Body of pancreas (tissue), 4 donors: Measurements from ENCODE around the gene CD34. TPM values are rescaled to one million over a fixed set of nuclear protein-coding genes. Genes with fewer than 3 reads are reported as not detected.

ENCODE experiments used
- ATAC-seq: fragments of 150-250 bp; one replicate; pipeline ENCODE4 v1.9.1; 2016
- DNase-seq, 4 donors: peaks; one replicate each; pipeline ENCODE4 v3.0.0-alpha.2; 2019
- H3K27ac ChIP-seq, 4 donors: fragments of 200-600 bp; sonication (generic); 1 replicate in 3 of 4; 2 replicates in 1 of 4; pipeline versions ENCODE4 v1.5.1 to v1.6.1; 2016 to 2019; ENCODE audit warnings: mild to moderate bottlenecking in 1 of 4, mixed read lengths in 1 of 4, moderate library complexity in 1 of 4
- H3K27me3 ChIP-seq, 2 donors: fragments of 200-600 bp; sonication (generic); one replicate each; pipeline ENCODE4 v1.6.0; 2016; ENCODE audit warnings: mild to moderate bottlenecking in 1 of 2
- H3K36me3 ChIP-seq, 2 donors: fragments of 200-600 bp; sonication (generic); replicated peaks in 1 of 2; 2 replicates each; pipeline ENCODE4 v1.5.1; 2016; ENCODE audit warnings: low read depth in 2 of 2; ENCODE audit not compliant: insufficient read depth in 1 of 2
- H3K4me1 ChIP-seq: fragments of 200-600 bp; sonication (generic); one replicate; pipeline ENCODE4 v1.6.0; 2016
- H3K4me3 ChIP-seq, 2 donors: fragments of 200-600 bp; sonication (generic); 1 replicate in 1 of 2; 2 replicates in 1 of 2; pipeline ENCODE4 v1.5.1; 2016 to 2019
- H3K9me3 ChIP-seq, 3 donors: fragments of 200-600 bp; sonication (generic); 1 replicate in 2 of 3; 2 replicates in 1 of 3; pipeline ENCODE4 v1.5.1; 2016
- CTCF ChIP-seq, 7 experiments: fragments of 450-650 bp in 4 of 7; fragments of 200-600 bp in 3 of 7; sonication (generic) in 3 of 7; IDR thresholded peaks; one replicate each; pipeline ENCODE4 v1.5.1; 2016 to 2019; ENCODE audit warnings: antibody characterized with exemption in 7 of 7
- POLR2A ChIP-seq, 3 donors: fragments of 450-650 bp; IDR thresholded peaks; one replicate each; pipeline ENCODE4 v1.6.1; 2016; ENCODE audit warnings: antibody characterized with exemption in 3 of 3, mild to moderate bottlenecking in 2 of 3
- WGBS, 2 donors: methylation state at CpG; one replicate each; pipeline ENCODE4 v1.1.5; 2017; 5-methylcytosine and 5-hydroxymethylcytosine counted together
- intact Hi-C: fragments of 100-400 bp; cut with DNase I; formaldehyde crosslinking; loops from one replicate; pipeline ENCODE4 v1.15.1; 2023
- total RNA-seq, 2 donors: library from RNA; depleted of rRNA; stranded (reverse); fragments of >200 nt; gene quantifications; one replicate each; pipeline ENCODE4 v1.1.0, GENCODE V29; 2016

Gene CD34
- total RNA-seq, 2 donors from 2014 or later: 11.5 to 14.8 TPM

GRCh38 chr1:207958376-207959139 is 47.6 kb upstream of the CD34 start:
- DNase-seq (no peak), ATAC-seq (no peak)
- Histone ChIP-seq H3K27me3 (no peaks in the 10 kb centered on the region), H3K27ac (peak overlapping the region in 2 of 4 donors; percentile 23 to 25), H3K36me3 (no peaks in the 10 kb centered on the region), H3K4me1 (peaks cover 24% of the 10 kb centered on the region), H3K4me3 (peak overlapping the region; percentile 16 to 18), H3K9me3 (no peaks in the 10 kb centered on the region)
- TF ChIP-seq CTCF (IDR thresholded peaks at IDR 0.05) (no peak), POLR2A (IDR thresholded peaks at IDR 0.05) (no peak)
- intact Hi-C loops: loop anchor here (5.0 kb wide), 1 partner anchor 71 kb away; no protein-coding TSS in a partner anchor
- 46 to 63% methylated on average over 19 to 24 of the region's 24 CpGs for WGBS, 2 donors

GRCh38 chr1:207956986-207957385 is 46.1 kb upstream of the CD34 start:
- no peaks in the 10 kb centered on the region for H3K27me3 ChIP-seq
- WGBS, 2 donors: 71 to 77% methylated on average over 4 of the region's 4 CpGs
- intact Hi-C loops: loop anchor here (5.0 kb wide), 1 partner anchor 70 kb away; no protein-coding TSS in a partner anchor
- no peak overlapping the region for H3K27ac ChIP-seq
- H3K4me3 ChIP-seq: no peak overlapping the region
- no peaks in the 10 kb centered on the region for H3K9me3 ChIP-seq
- no peaks in the 10 kb centered on the region for H3K36me3 ChIP-seq
- TF ChIP-seq CTCF (IDR thresholded peaks at IDR 0.05): no peak
- ATAC-seq (no peak), DNase-seq (no peak)
- peaks cover 14% of the 10 kb centered on the region for H3K4me1 ChIP-seq

GRCh38 chr1:207954104-207954503 is 43.2 kb upstream of the CD34 start:
- ATAC-seq: no peak
- no peaks in the 10 kb centered on the region for H3K9me3 ChIP-seq
- H3K4me1 ChIP-seq: peaks cover 7% of the 10 kb centered on the region
- H3K4me3 ChIP-seq: no peak overlapping the region
- TF ChIP-seq POLR2A (IDR thresholded peaks at IDR 0.05) (no peak), CTCF (IDR thresholded peaks at IDR 0.05) (no peak)
- no peaks in the 10 kb centered on the region for H3K27me3 ChIP-seq
- 93 to 96% methylated on average over 1 of the region's 1 CpG for WGBS, 2 donors
- no peak overlapping the region for H3K27ac ChIP-seq
- intact Hi-C loops: no loop called here
- no peak for DNase-seq
- no peaks in the 10 kb centered on the region for H3K36me3 ChIP-seq

- DNase-seq (no peak), ATAC-seq (no peak)
- TF ChIP-seq POLR2A (IDR thresholded peaks at IDR 0.05): no peak
- no peak for TF ChIP-seq CTCF (IDR thresholded peaks at IDR 0.05)
- Histone ChIP-seq H3K27ac (no peak overlapping the region), H3K27me3 (no peaks in the 10 kb centered on the region), H3K36me3 (no peaks in the 10 kb centered on the region), H3K9me3 (no peaks in the 10 kb centered on the region), H3K4me1 (no peaks in the 10 kb centered on the region), H3K4me3 (no peak overlapping the region)
- intact Hi-C loops: no loop called here
- 37 to 46% methylated on average over 4 of the region's 4 CpGs for WGBS, 2 donors
Measured at GRCh38 chr1:207952617-207953542, 42.0 kb upstream of the CD34 start.
